T-helper 2 cell (primary cell): Measurements from ENCODE around the gene C20orf141.

Experiments used
- DNase-seq, 5 experiments: peaks; one replicate each; pipeline versions ENCODE4 v3.0.0 to v3.0.0-alpha.2; 2012 to 2022

The C20orf141 gene

DNA sequence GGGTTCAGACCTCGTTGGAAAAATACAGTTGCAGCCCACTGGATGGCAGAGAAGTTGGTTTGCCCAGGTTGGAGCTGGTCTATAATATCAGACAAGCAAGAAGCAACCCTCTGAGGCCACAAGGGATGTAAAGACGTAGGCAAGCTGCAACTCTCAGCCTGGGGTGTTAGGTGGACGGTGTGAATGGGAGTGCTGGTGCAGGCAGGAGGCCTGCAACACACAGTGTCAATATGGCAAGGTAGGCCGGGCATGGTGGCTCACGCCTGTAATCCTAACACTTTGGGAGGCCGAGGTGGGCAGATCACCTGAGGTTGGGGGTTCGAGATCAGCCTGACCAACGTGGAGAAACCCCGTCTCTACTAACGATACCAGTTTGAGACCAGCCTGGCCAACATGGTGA lies 36.3 kb downstream of the C20orf141 start:
- DNase-seq: no peak

DNA sequence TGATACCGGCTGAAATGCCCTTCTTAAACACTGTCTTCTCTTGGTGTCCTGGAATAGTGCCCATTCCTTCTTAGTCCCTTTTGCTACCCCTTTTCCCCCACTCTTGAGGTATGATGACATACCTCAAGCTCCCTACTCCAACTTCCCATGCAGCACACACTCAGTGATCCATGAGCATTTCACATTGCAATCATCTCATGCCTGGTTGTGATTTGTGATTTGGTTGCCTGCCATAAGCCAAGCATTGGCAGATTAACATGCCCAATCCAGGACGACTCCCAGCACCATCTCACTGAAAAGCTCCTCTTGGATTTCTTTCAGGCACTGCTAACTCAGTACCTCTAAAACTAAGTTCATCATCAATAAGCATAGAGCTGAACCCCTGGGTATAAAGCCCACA lies 43.8 kb downstream of the C20orf141 start:
- DNase-seq: no peak

DNA sequence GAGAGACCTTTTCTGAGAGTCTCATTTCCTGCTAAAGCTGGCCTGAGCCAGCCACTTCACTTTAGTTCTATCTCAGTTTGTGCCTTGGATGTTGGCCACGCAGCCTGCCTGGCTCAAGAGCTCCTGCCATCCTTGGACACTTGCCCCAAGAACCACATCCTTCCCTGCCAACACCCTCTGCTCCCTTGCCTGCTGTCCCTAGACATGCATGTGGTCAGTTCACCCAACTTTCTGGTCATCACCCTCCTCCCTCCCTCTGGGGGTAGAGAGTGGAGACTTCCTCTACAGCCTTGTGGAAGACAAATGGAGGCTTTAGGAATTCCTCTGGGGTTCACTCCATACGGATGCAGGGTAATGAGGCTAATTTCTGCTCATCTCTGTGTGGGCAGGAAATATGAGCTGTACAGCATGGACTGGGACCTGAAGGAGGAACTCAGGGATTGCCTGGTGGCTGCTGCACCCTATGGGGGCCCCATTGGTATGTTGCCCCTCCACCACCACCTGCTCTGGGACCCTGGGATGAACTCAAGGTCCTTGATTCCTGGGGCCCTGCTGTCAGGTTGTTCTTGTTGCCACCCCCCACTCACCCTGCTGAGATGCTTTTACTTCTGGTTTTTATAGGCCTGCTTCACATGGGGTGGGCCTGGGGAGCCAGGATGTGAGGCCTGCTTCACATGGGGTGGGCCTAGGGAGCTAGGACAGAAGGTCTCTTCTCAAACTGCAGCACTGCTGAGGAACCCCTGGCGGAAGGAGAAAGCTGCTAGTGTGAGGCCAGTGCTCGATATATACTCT lies 44.7 kb downstream of the C20orf141 start:
- DNase-seq: no peak

DNA sequence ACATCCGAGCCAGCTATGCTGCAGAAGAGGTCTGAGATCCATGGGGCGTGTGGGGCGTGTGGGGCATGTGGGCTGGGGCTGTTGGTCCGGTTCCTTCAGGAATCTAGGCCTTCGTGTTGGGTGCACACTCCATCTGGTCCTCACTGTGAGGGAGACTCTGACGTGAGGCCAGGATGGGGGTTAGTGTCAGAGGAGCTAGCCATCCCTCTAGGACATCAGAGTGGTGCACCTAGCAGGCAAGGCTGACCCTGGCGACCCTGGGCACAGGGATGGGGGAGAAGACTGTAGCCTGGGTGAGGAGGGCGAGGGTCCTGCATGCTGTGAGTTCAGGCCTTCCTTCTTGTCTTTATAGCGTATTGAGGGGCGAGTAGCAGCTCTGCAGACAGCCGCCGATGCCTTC lies 49.8 kb downstream of the C20orf141 start:
- no peak for DNase-seq

DNA sequence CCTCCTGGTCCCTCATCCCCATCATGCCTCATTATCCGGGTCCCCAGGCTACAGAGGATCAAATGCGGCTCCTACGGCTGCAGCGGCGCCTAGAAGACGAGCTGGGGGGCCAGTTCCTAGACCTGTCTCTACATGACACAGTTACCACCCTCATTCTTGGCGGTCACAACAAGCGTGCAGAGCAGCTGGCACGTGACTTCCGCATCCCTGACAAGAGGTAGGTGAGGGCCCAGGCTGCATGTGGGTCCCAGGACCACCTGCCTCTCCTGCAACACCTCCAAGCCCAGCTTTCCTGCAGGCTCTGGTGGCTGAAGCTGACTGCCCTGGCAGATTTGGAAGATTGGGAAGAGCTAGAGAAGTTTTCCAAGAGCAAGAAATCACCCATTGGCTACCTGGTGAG lies 50.3 kb downstream of the C20orf141 start:
- DNase-seq: no peak
